K562 treated with DMSO at 1 percent for 4 hours (cell line): ENCODE results near the gene GLYATL1. TPM values are rescaled to one million over a fixed set of nuclear protein-coding genes. Genes with fewer than 3 reads are reported as not detected.

Experiments used
- total RNA-seq: library from RNA; unstranded; fragments of 300-600 nt; gene quantifications from 2 replicates; pipeline ENCODE4 v1.2.3, GENCODE V29; 2022; ENCODE audit not compliant: insufficient read depth

The GLYATL1 gene
- total RNA-seq, result not detected in 2 replicates

GRCh38 chr11:58939277-58939676 lies at the start of gene GLYATL1:
Gene GLYATL1, plus strand, starts transcription at chr11:58939488. Its CDS starts 7,600 bp downstream, at chr11:58947088.

Other genes with a start within 250 kb of the GLYATL1 start
- not detected in 2 replicates for gene GLYAT, start 207.5 kb upstream of the GLYATL1 start, total RNA-seq
- not detected in 2 replicates for gene GLYATL2, start 94.8 kb upstream of the GLYATL1 start, total RNA-seq
- not detected in 2 replicates for gene GLYATL1B, start 146.8 kb downstream of the GLYATL1 start, total RNA-seq
- gene FAM111B, start 167.7 kb downstream of the GLYATL1 start, total RNA-seq, result not detected in 2 replicates
- gene FAM111A, start 203.4 kb downstream of the GLYATL1 start, total RNA-seq, result 21.5 and 26.6 TPM in 2 replicates
- gene DTX4, start 232.6 kb downstream of the GLYATL1 start, total RNA-seq, result not detected in 2 replicates